SK-N-MC (cell line): ENCODE measurements around the gene WFDC5.

ENCODE experiments used
- EZH2 ChIP-seq: fragments of 200-600 bp; sonication (generic); IDR thresholded peaks from one replicate; pipeline ENCODE4 v1.6.1; 2017; ENCODE audit warnings: antibody characterized with exemption
- POLR2AphosphoS5 ChIP-seq: IDR thresholded peaks from 2 replicates; pipeline ENCODE4 v1.6.1; 2012; ENCODE audit warnings: mild to moderate bottlenecking, low read depth, low read length, borderline replicate concordance

DNA sequence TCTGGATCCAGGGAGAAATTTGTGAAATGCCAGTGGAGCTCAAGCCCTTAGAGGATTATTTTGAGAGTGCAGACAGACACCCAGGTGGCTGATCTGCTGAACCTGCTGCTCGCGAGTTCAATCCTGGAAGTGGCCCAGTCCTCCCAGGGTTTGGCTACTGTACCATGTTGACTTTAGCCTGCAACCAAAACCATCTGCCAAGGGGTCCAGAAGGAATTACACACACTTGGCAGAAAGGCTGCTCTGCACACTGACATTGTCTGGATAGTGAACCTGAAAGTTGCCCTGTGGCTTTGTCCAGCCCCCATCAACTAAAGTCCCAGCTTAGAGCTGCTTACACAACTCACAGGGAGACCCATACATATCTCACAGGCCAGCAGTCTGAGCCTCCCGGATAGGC is 38.2 kb upstream of the WFDC5 start:
- TF ChIP-seq EZH2 (no peak), POLR2AphosphoS5 (no peak)
